Measurements from ENCODE around the gene AFF1.
"Not testable (repeated sequence)": the region's sequence is repeated elsewhere in the genome, so short reads cannot be mapped to it uniquely, and the experiment has no call there.

Gene AFF1

DNA sequence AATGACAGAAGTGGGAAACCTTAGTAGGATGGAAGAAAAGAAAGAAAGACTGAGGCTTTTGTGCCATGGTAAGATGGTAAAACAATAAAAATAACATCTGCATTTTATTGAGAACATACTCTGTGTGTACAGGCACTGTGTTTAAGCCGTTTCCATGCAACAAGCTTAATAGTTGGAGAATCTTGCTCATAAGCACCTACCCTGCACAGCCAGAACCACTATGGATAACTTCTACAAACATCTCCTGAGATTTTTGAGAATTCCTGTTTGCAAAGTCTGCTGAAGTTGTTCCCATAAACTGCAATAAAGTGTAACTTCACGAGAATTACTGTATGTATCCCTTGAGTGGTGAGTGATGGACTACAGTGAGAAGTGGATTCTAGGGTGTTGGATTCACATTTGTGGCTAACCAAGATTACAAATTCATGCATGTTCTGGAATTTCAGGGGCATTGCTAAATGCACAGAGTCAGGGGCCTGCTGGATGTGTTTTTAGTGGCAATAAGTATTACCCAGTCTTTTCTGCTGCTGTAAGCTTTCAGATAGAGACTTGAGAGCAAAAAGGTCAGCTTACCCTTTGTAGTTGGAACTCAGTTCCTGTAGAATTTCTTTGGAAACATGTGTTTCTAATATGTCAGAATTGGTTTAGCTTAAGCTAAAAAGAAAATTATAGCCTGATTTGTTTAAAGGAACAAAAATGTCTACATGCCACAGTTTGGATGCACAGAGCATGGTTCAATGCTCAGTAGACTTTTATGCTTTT is 132.5 kb downstream of the AFF1 start:
- H3K4me3 ChIP-seq (ENCODE audit: low read depth, low read length): no peak overlapping the region
- TF ChIP-seq, protein P1, sequence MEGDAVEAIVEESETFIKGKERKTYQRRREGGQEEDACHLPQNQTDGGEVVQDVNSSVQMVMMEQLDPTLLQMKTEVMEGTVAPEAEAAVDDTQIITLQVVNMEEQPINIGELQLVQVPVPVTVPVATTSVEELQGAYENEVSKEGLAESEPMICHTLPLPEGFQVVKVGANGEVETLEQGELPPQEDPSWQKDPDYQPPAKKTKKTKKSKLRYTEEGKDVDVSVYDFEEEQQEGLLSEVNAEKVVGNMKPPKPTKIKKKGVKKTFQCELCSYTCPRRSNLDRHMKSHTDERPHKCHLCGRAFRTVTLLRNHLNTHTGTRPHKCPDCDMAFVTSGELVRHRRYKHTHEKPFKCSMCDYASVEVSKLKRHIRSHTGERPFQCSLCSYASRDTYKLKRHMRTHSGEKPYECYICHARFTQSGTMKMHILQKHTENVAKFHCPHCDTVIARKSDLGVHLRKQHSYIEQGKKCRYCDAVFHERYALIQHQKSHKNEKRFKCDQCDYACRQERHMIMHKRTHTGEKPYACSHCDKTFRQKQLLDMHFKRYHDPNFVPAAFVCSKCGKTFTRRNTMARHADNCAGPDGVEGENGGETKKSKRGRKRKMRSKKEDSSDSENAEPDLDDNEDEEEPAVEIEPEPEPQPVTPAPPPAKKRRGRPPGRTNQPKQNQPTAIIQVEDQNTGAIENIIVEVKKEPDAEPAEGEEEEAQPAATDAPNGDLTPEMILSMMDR (conservative IDR thresholded peaks at IDR 0.05; ENCODE audit: low read depth, low read length): no peak
- DNase-seq (ENCODE audit: low read depth): no peak

DNA sequence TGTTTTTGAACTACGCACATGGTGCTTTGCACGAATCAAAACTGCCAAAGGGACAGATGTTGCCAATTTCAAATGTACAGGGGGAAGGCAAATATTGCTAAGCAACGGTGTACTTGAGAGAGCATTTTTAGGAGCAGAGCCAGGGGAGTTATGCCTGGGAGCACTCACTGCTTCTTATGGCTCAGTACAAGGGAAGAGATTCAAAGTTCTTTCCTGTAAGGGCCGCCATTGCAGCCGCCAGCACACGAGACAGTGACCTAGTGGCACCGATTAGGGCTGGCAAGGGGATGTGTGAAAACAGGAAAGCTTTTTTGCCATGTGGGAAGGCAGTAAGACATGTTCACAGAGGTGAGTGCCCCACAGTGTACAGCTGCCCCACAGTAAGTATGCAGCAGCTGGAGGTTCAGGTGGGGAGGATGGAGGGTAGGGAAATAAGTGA is 133.8 kb downstream of the AFF1 start:
- DNase-seq (ENCODE audit: low read depth): peak; percentile 35
- TF ChIP-seq, protein P1 (conservative IDR thresholded peaks at IDR 0.05; ENCODE audit: low read depth, low read length): no peak
- H3K4me3 ChIP-seq (ENCODE audit: low read depth, low read length): no peak overlapping the region

DNA sequence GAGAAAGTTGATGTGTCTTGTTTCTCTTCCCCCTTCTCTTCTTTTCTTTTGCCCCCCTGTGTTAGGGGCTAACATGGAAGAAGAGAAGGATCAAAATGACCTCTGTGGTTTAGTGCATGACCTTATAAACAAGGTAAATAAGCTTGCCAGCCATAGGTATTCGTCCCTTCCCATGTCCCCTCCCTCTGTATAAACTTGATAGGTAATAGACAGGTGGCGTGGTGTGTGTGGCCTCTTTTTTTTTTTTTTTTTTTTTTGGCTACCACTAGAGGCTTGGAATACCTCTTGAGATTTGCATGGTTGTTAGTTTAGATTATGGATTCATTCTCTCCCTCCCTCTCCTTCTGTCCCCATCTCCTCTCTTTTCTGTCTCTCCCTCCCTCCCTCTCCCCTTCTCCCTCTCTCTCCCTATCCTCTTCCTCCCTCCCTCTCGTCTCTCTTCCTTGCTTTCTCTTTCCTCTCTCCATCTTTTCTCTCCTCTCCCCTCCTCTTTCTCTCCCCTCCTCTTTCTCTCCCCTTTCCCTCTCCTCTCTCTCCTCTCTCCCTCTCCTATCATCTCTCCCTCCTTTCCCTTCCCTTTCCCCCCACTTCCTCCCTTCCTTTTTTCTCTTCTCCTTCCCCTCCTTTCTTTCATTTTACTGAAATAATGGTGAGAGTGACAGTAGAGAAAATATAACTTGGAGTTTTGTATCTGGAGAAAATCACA is 134.4 kb downstream of the AFF1 start:
- DNase-seq (ENCODE audit: low read depth): no peak
- TF ChIP-seq, protein P1 (conservative IDR thresholded peaks at IDR 0.05; ENCODE audit: low read depth, low read length): no peak
- H3K4me3 ChIP-seq (ENCODE audit: low read depth, low read length): no peak overlapping the region

DNA sequence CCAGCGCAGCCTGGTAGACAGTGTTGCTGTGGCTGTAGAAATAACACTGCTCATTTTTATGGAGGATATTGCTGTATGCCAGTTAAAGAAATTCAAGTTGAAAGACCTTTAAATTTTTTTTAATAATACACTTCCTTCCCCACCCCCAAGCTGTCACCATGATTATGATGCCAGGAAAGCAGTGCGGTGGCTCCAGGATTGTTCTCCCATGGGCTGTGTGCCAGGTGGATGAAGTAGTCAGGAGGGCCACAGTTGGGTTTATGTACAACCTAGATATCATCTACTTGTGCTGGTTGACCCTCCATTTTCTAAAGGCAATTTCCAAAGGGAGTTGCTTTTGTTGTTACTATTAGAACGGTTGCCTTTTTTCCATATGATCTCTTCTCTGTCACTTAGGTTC is 136.6 kb downstream of the AFF1 start:
- no peak for DNase-seq (ENCODE audit: low read depth)
- H3K4me3 ChIP-seq (ENCODE audit: low read depth, low read length): no peak overlapping the region
- TF ChIP-seq, protein P1 (conservative IDR thresholded peaks at IDR 0.05; ENCODE audit: low read depth, low read length): no peak

DNA sequence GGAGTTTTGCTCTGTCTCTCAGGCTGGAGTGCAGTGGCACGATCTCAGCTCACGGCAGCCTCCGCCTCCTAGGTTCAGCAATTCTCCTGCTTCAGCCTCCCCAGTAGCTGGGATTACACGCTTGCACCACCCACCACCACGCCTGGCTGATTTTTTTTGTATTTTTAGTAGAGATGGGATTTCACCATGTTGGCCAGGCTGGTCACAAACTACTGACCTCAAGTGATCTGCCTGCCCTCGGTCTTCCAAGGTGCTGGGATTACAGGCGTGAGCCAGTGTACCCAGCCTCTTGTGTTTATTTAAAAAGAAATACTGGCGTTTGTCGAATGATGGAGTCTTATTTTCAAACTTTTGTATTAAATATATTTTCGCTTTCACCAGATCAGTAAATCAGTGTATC is 137.7 kb downstream of the AFF1 start:
- DNase-seq (ENCODE audit: low read depth); H3K4me3 ChIP-seq (ENCODE audit: low read depth, low read length): not testable (repeated sequence)

DNA sequence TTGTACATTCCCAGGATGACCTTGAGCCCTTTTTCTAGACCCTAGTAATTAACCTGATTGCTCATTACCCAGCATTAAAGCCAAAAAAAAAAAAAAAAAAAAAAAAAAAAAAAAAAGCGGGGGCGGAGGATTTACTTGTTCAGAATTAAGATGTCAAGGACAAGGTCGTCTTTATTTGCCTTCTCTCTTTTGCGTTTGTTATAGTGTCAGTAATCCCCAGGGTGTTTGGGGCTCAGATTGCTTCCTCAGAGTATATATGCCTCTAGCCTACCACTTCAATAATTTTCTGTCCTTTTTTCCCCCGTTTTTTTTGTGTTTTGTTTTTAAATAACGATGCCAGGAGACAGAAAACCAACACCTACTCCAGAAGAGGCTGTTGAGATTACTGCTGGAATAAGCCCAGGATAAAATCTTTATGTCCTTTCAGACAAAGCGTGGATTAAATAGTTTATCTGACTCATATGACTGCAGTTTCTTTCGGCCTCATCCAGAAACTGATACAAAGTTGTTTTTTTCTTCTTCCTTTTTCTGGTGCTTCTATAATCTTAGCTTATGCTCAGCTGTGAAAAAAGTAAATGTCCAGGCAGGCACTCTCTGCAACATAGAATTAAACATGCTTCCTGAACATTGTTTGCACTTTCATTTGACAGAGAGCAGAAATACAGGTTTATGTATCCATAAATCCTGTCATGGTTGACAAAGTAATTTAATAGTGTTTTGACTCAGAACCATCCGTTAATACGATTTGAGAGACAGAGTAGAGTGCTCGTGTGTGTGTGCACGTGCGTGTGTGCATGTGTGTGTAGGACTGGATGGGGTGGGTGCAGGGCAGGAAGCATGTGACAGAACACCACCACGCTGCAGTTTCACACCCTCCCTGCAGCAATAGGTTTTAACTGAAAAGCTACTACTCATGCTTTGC is 138.6 kb downstream of the AFF1 start:
- TF ChIP-seq, protein P1 (conservative IDR thresholded peaks at IDR 0.05; ENCODE audit: low read depth, low read length): no peak
- no peak for DNase-seq (ENCODE audit: low read depth)
- no peak overlapping the region for H3K4me3 ChIP-seq (ENCODE audit: low read depth, low read length)

DNA sequence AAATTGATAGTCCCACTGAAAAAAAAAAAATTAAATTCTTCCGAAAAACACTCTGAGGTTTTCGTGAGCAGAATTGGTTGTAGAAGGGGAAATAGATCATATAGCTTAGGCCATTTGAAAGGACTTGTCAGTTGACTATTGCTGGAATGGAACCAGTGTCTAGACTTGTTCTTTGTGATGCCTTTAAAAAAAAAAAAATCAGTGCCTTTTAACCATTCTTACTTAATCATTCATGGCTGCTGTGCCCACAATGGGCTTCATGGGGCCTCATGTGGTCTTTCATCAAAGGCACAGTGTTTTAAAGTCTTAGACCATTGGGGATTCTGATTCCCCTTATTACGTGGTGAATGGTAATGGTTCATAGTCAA is 139.3 kb downstream of the AFF1 start:
- TF ChIP-seq, protein P1 (conservative IDR thresholded peaks at IDR 0.05; ENCODE audit: low read depth, low read length): no peak
- DNase-seq (ENCODE audit: low read depth): no peak
- H3K4me3 ChIP-seq (ENCODE audit: low read depth, low read length): no peak overlapping the region
